ENCODE measurements around the gene PTPRG.

DNA sequence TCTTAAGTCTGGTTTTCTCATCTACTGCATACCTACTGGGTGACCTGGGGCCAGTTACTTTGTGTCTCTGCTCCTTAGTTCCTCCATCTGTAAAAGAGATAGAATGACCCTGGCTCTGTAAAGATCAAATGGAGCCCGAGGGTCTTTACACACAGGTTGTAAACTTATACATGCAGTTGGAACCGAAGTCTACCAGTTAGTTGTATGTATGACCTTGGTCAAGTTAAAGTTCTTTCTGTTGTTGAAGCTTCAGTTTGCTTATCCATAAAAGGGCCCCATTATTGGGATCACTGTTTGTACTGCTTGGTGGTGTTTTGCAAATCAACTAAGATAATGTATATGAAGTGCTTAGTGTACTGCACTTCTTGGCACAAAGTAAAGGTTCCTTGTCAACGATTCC lies 186.9 kb downstream of the PTPRG start:
- TF ChIP-seq CREB1 (IDR thresholded peaks at IDR 0.05; ENCODE audit: low read depth) (no peak), TAF1 (IDR thresholded peaks at IDR 0.05; ENCODE audit: low read depth) (no peak), YY1 (IDR thresholded peaks at IDR 0.05; ENCODE audit: low read depth) (no peak), RAD21 (IDR thresholded peaks at IDR 0.05; ENCODE audit: low read depth) (no peak), EP300 (IDR thresholded peaks at IDR 0.05; ENCODE audit: borderline replicate concordance) (no peak), FOXM1 (IDR thresholded peaks at IDR 0.05; ENCODE audit: borderline replicate concordance, low read depth) (no peak), CEBPB (IDR thresholded peaks at IDR 0.05) (no peak), REST (IDR thresholded peaks at IDR 0.05; ENCODE audit: low read depth) (no peak)
- TF ChIP-seq, protein P1, sequence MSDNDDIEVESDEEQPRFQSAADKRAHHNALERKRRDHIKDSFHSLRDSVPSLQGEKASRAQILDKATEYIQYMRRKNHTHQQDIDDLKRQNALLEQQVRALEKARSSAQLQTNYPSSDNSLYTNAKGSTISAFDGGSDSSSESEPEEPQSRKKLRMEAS (IDR thresholded peaks at IDR 0.05), result no peak
